Left forelimb (tissue), 1 donor: ENCODE results near the gene SNORC.
A peak's percentile ranks its signal among the peaks of the same experiment; 100 is the strongest.

ENCODE experiments used
- DNase-seq: peaks from one replicate; pipeline ENCODE4 v3.0.0-alpha.2; 2018; ENCODE audit warnings: low spot score

The SNORC gene

DNA sequence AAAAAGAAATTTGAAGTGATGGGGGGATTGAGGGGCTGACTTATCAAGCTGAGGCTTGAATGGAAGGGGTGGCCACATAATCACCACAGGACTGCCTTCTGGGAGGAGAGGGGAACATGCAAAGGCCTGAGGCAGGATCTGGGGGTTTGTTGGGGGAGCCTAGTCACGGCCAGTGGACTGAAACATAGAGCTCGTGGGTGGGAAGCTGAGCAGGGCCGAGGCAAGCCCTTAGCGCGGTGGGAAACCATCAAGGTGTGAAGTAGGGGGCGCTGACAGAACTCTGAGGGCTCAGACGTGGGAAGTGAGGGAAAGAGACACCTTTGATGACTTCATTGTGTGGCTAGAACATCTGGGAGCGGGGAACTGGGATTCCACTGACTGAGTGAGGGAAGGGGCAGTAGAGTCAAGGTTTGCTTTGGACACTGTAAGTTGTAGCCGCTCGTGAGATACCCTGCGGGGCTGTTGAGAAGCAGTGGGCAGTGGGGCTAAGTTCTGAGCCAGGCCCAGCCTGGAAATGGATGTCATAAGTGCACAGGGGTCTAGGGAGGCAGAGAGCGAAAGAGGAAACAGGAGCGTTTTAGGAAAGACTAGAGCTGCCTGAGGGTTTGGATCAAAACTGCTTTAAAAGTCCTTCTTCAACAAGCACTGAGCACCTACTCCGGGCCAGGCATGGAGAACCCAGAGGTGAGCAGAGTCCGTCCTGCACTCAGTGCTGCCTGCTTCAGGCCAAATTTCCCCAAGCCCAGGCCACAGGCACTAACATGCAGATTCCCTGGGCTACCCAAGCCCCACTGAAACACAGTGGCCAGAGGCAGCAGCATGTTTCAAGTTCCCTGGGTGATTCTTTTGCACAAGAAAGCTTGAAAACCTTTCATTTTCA, 686 bp upstream of the SNORC start:
- DNase-seq = peak; percentile 54

DNA sequence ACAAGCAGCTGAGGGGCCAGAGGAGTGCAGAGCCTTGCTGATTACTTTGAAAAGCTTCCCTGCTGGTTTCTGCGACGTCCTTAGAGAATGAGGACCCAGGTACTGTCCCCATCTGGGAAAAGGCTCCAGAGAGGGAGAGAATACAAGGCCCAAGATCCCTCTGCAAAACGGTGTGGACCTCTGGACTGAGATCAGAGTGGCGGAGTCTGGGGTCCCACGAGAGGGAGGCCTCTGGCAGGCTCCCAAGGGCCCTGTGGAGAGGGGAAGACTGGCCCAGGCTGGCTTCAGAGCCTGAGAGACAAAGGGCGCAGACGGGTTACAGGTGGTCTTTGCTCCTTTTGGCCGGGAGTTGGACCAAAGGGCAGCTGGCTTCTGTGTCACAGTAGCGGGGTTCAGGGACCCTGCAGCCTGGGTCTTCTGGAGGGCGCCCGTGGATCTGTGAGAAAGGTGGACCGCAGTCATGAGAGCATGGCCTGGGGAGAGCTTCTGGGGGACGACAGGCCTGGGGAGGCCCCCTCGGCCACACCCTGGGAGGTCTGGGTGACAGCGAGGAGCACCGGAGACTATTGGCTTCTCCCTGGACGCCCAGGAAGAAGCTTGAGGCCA, 805 bp downstream of the SNORC start:
- DNase-seq = peak; percentile 58

DNA sequence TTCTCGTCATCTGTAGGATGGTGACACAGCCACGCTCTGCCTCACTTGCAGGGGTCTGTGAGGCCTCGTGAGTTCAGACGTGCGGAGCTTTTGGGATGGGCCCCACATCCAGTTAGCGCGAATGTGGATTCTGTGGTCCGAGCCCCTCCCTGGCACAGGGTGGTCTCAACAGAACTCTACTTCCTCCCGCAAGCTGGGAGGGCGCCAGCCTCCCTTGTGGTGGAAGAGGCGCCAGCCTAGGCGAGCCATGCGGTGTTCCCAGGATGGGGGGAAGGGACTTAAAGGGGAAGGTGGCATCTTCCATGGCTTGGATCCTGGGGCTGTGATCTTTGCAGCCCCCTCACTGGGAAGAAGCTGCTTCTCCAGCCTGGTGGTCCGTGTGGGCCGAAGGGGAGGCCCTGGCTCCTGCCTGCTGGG, 1.4 kb downstream of the SNORC start:
- peak; percentile 60 for DNase-seq

DNA sequence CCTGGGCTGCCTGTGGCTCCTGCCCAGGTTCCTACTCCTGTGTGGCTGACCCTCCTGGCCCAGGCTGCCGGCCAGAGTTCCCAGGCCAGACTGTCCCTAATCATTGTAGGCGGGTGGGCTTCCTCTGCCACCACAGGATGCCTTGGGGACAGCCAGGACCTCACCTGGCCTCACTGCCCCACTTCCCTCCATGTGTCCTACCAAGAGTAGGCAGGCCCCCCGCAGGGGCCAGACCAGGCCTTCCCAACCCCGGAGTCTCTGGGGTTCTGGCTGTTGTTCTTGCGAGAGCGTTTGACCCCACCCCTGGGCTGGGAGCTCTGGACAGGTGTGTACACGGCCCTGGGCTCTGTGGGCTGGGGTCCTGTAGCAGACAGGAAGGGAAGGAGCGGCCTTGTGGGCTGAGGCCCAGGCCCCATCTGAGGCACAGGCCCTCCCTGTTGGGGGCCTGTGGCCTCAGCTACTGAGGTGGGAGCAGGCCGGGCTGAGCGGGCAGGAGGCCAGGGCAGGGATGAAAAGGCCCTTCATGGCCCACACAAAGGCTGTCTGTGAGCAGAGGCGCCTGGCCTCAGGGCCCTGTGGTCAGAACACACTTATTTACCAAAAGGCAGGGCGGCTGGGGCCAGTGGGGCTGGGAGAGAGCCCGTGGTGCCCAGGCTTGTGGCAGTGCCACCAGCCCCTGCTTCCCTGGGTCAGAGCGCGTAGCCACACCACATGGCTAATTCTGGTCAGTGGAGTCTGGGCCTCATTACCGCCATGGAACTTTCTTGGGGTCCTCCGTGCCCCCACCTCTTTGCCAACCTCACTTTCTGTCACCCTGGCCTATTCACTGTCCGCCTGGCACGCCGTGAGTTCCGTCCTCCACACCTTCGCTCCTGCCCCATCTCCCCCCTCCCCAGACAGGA, 2.0 kb downstream of the SNORC start:
- peak; percentile 64 for DNase-seq

DNA sequence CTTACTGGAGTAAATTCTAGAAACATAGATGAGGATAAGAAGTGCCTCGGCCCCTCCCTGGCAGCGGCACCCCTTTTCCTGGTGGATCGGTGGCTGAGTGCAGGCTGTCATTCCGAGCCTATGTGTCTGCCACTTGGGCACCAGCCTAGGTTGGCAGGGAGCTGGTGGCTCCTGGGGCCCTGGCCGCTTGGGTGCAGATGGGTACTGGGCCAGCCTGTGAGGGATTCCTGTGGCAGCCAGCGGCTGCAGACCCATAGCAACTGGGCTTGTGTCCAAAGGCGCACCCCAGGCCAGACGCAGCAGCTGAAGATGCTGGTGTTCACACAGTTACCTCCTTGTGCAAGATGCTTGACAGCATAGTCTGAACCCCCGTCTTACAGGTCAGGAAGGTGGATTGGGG, 2.8 kb downstream of the SNORC start:
- peak; percentile 59 for DNase-seq

DNA sequence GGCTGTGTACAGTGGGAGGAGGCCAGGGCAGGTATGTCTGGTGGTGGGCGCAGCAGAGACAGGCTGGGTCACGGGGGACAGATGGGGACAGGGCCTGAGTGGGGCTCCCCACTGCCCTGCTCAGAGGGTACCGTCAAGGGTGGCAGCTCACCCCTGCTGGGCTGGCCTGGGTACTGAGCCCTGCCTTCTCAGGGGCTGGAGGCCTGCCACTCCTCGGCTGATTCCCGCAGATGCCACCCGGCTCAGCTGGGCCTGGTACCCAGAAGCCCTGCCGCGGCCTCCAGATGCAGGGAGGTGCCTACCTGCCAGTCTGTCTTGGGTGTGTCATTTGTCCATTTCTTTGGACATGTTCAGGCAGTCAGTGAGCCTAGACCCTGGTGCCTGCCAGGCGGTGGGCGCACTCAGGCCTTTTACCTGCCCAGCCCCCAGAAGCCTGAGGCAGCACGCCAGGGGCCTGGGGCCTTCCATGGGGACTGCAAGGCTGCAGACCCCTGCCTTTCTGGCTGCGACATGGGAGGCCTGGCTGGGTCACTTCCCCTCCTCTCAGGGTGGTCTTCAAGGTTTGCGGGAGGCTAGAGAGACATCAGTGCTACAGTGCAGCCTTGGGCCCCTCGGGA, 3.3 kb downstream of the SNORC start:
- DNase-seq = peak; percentile 65

DNA sequence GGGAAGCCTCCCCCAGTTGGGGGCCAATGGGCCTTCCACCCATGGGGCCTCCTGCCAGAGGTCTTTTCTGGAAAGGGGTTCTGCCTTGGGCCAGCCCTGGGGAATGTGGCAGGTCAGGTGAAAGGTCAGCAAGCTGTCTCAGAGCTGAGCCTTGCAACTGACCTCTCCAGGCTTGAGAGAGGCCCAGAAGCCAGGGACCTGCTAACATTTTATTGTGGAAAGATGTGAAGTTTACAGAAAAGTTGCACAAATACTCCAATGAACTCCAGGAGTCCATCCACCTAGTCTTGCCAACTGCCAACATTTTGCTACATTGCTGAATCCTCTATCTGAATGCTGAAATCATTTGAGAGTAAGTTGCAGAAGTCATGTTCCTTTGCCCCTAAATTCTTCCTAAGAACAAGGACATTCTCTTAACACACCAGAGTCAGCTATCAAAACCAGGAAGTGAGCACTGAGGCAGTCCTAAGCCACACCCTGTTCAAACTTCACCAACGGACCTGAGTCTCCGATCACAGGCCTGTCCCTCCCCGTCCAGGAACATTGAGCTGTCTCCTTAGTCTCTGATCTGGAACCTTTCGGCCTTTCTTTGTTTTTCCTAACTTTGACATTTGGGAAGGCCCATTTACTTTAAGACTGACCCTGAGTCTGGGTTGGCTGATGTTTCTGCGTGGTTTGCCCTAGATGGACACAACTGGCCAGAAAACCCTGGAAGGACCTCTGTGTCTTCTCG, 4.0 kb downstream of the SNORC start:
- no peak for DNase-seq

DNA sequence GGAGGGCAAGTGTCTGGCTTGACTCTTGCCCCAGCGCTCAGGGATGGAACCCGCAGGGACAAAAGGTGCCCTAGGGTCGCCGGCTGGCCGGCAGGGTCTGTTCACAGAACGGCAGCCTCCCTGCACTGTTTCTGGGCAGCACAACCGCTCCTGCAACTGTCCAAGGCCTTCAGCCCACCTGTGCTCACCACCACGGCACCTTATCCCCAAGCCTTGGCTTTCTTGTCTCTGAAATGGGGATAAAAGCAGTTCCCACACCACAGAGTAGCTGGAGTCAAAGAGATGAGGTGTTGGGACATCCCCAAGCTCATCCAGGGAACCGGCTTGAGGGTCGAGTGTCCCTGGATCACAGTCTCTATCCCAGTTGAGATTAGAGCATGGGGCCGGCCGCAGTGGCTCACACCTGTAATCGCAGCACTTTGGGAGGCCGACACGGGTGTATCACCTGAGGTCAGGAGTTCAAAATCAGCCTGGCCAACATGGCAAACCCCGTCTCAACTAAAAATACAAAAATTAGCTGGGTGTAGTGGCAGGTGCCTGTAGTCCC, 4.7 kb downstream of the SNORC start:
- no peak for DNase-seq

DNA sequence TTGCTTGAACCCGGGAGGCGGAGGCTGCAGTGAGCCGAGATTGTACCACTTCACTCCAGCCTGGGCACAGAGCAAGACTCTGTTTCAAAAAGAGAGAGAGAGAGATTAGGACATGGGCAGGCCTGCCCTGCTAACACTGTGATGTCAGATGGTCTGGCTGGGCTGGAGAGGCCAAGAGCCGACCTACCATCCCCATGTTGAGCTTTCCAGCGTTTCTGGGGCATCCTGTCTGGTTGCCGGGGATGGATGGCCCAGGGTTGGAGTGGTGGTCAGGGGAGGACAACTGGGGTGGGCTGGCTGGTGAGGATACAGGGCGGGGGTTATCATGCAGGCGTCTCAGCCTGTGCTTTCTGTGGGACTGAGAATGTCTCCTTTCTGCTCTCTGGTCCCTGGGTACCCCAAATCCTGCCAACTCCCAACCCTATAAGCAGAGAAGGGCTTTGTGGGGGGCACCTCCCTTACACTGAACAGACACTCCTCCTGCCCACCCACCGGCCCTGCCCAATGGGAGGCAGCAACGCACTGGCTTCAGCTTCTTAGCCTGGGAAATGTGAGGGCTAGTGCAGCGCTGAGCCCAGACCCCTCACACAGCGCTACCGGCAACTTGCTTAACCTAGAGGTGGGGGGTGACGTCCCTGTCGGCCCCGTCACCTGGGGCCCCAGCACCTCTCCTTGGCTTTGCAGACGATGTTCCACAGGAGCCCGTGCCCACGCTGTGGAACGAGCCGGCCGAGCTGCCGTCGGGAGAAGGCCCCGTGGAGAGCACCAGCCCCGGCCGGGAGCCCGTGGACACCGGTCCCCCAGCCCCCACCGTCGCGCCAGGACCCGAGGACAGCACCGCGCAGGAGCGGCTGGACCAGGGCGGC, 5.4 kb downstream of the SNORC start:
- peak; percentile 60 for DNase-seq

DNA sequence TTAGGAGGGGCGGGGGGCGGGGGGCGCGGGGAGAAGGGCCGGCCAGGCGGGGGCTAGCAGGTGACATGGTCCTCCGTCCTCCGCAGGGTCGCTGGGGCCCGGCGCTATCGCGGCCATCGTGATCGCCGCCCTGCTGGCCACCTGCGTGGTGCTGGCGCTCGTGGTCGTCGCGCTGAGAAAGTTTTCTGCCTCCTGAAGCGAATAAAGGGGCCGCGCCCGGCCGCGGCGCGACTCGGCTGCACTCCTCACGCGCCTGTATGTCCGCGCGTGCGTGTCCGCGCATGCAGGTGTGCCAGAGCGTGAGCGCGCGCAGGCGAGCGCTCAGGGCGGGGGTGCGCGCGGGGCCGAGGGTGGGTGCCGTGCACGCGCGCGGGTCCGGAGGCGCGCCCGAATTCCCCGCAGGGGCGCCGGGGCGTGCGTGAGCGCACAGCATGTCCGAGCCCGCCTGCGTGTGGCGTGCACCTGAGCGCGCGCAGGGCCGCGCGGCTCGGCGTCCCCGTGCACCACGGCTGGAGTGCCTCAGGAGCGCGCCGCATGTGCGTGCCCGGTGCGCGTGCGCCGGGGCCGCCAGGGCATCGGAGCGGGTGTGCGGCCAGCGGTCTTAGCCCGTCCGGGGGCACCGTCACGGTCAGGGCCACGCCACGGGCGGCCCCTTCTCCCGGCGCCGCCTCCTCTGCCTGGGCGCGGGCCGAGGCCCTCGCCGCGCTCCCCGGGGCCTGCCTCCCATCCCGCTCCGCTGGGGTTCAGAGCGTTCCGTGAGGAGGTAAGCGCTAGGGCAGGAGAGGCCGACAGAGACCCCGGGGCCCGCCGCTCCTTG, 6.3 kb downstream of the SNORC start:
- no peak for DNase-seq

DNA sequence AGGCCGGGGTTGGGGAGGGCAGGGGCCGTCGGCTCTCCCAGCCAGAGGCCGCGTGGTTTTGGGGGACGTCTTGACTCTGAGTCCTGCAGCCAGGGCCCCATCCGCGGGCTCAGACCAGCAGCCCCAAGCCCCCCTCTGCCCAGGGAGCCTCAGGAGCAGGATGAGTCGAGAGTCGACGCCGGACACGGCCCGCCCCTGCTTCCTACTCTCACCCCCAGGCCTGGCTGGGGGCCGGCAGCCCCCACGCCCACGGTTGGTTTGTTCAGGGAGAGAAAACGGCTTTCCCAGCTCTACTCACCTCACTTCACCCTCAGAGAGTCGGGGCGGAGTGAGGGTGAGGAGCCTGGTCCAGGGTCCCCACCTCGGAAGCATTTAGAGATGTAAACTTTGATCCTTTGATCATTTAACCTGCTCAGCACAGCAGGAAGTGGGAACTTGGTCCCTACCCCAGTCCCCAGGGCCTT, 6.9 kb downstream of the SNORC start:
- DNase-seq = no peak

DNA sequence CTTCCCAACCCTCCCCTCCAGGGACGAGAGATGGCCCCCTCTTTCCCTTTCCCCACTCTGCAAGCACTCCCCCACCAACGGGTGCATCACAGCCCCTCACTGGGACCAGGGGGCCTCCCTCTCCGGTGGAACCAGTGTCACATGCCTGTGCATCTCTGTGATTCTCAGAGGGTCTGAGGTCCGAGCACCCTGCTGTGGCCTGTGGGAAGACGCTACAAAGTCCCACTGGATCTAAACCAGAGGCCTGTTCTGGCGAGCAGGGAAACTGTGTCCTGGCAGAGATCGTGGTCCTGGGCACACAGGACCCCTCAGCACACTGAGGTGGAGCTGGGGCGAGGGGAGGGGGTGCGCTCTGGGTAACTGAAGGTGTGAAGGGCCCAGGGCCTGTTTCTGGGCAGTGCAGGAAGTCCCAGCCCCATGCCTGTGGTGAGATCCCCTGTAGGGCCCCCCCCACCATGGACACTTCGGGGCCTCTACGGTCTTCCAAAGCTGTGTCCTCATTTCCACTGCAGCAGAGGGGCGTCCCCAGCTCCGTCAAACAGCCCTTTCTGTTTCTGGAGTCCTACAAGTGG, 8.0 kb downstream of the SNORC start:
- no peak for DNase-seq

DNA sequence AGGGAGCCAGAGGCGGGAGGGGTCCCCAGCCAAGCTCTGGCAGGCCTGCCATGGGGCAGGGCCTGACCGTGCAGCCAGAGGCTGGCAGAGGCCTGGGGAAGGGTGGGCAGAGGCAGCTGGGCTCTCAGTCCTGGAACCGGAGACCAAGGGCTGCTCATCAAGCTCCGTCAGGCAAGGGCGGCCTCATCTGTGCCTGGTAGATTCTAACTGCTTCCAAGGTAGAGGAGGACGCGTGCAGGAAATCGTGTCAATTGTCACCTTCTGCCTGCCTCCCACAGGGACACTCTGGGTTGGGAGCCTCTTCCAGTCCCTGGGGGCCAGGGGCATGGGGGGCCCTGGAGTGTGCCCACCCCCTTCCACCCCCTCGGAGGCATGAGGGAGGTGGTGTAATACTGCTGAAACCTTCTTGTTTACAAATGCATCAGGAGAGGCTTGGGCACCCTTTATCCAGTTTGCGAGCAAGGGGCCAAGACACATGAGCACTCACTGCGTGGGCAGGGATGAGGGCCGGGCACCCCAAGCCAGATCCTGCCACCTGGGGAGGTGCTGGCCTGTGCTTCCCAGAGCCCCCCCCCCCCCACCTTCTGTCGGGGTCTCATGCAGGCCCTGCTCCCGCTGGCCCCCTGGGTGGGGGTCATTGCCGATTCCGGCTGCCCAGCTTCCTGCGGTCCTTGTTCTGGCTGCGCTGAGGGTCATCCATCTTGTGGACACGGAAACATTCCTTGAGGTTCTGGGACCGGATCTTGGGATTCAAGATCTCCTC, 9.0 kb downstream of the SNORC start:
- DNase-seq = no peak

DNA sequence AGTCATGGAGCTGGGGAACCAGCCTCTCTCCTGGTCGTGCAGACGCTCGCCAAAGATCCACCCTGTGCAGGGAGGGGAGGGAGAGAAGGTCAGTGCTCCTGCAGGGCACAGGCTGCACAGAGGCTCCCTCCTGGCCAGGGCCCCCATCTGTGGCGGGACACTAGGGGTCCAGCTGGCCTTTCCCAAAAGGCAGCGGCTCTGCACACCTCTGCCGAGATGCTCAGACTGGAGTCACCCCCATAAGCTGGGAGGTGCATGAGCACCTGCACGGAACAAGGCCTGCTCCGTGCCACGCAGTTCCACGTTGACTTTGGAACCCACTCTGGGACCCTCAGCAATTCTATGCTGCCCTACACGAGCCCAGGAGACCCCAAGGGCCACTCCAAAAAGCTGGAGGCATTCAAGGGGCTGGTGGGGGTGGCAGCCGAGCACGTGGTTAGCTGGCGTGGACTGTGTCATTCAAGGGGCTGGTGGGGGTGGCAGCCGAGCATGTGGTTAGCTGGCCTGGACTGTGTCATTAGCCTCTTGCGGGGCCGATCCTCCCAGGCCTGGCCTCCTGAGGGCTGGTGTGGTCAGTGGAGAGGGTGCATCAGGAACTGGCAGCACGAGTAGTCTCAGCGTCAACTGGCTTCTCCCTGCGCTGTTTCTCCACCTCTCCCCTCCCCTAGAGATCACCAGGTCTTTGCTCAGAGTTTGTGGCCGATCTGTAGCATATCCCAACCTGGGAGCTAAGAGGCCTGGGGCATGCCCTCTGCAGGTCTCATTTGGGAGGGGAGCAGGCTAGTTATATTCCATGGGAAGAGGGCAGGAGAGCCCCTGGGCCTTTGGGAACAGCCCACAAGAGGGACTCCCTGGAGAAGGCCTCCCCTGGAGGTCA, 9.8 kb downstream of the SNORC start:
- no peak for DNase-seq

DNA sequence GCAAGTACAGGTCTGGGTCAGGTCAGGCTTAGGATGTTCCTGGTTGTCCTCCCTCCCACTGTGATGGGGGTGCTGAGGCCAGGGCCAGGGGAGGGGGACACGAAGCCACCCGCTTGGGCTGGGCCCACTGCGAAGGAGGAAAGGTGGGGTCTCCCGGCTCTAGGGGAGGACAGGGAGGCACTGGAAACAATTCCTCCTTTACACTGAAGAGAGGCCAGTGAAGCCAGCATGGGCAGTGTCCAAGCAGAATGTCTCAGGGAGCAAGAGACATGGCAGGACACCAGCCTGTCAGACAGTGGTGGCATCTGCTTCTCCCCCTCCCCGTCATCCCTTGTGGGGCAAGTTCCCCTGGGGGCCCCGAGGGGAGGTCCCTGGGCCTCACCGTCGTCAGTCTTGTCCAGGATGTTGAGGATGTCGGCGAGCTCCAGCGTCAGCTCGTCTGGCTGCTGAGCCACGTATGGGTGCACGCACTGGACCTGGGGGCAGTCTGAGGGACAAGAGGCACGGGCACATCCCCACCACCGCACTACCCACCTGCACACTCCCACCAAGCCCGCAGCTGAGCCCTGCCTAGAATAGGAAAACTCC, 10.8 kb downstream of the SNORC start:
- DNase-seq = no peak

DNA sequence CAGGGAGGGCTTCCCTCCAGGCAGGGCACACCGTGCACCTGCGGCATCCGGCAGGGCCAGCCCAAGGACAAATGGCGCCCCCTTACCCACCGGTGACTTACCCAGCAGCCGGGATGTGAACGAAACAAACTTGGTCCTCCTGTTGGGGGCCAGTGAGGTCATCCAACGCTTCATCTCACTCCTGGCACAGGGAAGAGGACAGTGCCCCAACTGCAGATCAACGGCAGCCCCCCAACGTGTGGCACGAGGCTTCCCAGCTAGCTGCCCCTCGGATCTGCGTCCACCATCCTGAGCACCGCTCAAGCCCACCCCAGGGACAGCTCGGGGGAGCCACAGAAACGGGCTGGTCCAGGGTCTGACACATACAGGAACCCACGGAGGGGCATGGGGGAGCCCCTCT, 12.0 kb downstream of the SNORC start:
- no peak for DNase-seq
